Subcutaneous abdominal adipose tissue (tissue), 5 donors: ENCODE results near the gene ZNF180.
A peak's percentile ranks its signal among the peaks of the same experiment; 100 is the strongest.

ENCODE experiments used
- H3K27ac ChIP-seq: one replicate; pipeline ENCODE4 v1.7.0; 2013; ENCODE audit warnings: low read depth, mild to moderate bottlenecking, inconsistent platforms, low read length, moderate library complexity
- H3K27me3 ChIP-seq, 5 donors: one replicate each; pipeline ENCODE4 v1.7.0; 2013; ENCODE audit warnings: low read length in 5 of 5, inconsistent platforms in 1 of 5; ENCODE audit not compliant: control insufficient read depth in 5 of 5, insufficient read depth in 4 of 5
- H3K36me3 ChIP-seq, 5 donors: one replicate each; pipeline ENCODE4 v1.7.0; 2013; ENCODE audit warnings: low read length in 5 of 5; ENCODE audit not compliant: control insufficient read depth in 5 of 5, insufficient read depth in 5 of 5
- H3K4me1 ChIP-seq, 5 donors: one replicate each; pipeline ENCODE4 v1.7.0; 2013; ENCODE audit warnings: low read length in 5 of 5, mild to moderate bottlenecking in 3 of 5, moderate library complexity in 1 of 5; ENCODE audit not compliant: control insufficient read depth in 5 of 5, insufficient read depth in 5 of 5
- H3K4me3 ChIP-seq, 5 donors: one replicate each; pipeline ENCODE4 v1.7.0; 2013; ENCODE audit warnings: low read length in 5 of 5, low read depth in 1 of 5
- H3K9ac ChIP-seq, 5 donors: one replicate each; pipeline ENCODE4 v1.7.0; 2013; ENCODE audit warnings: low read length in 5 of 5, mild to moderate bottlenecking in 4 of 5, moderate library complexity in 3 of 5
- H3K9me3 ChIP-seq, 5 donors: one replicate each; pipeline ENCODE4 v1.7.0; 2013; ENCODE audit warnings: low read length in 5 of 5; ENCODE audit not compliant: control insufficient read depth in 5 of 5
- donor health status: healthy.
- donor health status: healthy.
- donor health status: healthy.
- donor health status: healthy.
- donor health status: healthy.

Gene ZNF180

DNA sequence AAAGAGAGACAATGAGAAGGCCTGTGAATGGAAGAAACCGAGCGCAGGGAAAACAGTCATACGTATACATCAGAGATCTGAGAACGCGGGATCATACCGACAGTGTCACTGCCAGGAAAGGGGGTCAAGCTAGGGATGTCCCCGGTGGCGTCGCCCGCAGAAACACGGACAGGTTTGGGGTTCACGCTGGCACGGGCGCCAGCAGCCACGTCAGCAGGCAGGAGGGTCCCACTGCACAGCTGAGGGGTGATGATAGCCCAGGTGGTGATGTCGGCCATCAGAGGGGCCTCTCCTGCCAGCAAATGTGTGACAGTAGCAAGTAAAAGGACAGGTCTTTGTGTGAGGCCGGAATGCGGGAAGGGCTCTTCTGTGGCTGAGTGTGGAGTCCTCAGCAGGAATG is 48.6 kb downstream of the ZNF180 start:
- H3K27me3 ChIP-seq = peaks cover 0 to 2% (median 0%) of the 10 kb centered on the region in 5 donors
- peak overlapping the region in 2 of 5 donors; percentile 2 to 36 for H3K4me3 ChIP-seq
- no peak overlapping the region for H3K27ac ChIP-seq
- peaks cover 0 to 16% (median 10%) of the 10 kb centered on the region in 5 donors for H3K4me1 ChIP-seq
- no peaks in the 10 kb centered on the region for H3K36me3 ChIP-seq
- no peak overlapping the region for H3K9ac ChIP-seq
- peaks cover 8 to 70% (median 52%) of the 10 kb centered on the region in 5 donors for H3K9me3 ChIP-seq

DNA sequence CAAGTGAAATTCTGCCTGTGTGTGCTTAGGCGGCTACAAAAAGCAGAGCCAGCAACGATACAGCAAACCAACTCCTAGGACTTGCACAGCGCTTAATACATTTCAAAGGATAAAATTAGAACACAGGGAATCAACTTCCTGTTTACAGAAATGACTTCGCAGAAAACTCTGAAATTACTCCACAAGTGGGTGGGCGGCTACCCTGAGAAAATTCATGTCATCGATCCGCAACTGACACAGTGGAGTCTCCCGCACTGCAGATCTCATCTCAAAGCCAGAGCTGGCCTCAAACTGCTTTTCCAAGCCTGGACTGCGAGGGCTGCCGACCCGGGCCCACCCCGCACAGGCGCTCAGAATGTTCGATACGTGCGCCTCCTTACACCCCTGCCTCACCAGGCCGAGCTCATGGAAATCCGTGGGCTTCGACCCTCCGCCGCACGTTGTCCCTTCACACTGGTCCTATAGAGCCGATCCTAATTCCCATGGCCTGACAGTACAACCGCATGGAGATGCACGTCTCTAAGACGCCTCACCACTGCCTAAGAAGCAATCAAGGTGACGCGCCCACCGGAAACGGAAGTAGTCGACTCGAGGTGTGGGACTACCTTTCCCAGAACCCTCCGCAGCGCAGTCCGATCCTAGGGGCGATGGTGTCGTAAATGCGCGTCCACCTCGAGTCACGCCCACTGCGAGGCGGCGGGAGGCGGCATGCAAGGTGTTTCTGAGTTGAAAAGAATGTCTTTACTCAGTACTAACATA is 52.2 kb downstream of the ZNF180 start, which contains the start of gene ZNF229:
Gene ZNF229 (minus strand): TSS at position 557 of the 759 bp plus-strand sequence. CDS start 5,625 bp downstream, outside the sequence.
- Histone ChIP-seq H3K9me3 (peaks cover 12 to 67% (median 55%) of the 10 kb centered on the region in 5 donors), H3K36me3 (peaks cover 0 to 8% (median 3%) of the 10 kb centered on the region in 5 donors), H3K4me1 (peaks cover 0 to 16% (median 10%) of the 10 kb centered on the region in 5 donors), H3K4me3 (peak within 1 kb of the TSS; percentile 79 to 94 (median 87)), H3K9ac (peak within 1 kb of the TSS in 3 of 5 donors; percentile 20 to 54 (median 52)), H3K27ac (peak within 1 kb of the TSS; percentile 14), H3K27me3 (peaks cover 0 to 2% (median 0%) of the 10 kb centered on the region in 5 donors)

DNA sequence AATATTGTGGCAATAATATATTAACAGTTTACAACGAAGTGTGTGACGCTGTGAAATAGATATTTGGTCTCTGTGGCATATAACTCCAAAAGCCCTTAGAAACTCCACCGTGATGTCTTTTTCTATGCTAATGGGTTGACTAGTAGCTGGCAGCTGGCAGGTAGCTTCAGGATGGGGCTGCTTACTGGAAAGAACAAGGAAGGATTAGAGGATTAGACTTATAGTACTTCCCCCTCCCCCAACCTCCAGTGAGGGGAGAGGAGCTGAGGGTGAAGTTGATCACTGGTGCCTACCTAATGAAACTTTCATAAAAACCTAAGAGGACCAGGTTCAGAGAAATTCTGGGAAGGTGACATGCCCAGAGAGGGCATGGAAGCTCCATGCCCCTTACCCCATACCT is 61.9 kb downstream of the ZNF180 start:
- Histone ChIP-seq H3K4me1 (no peaks in the 10 kb centered on the region), H3K27ac (no peak overlapping the region), H3K4me3 (peak overlapping the region in 3 of 5 donors; percentile 12 to 22 (median 16)), H3K27me3 (no peaks in the 10 kb centered on the region), H3K9ac (no peak overlapping the region), H3K9me3 (peaks cover 32 to 79% (median 63%) of the 10 kb centered on the region in 5 donors), H3K36me3 (peaks cover 8 to 22% (median 12%) of the 10 kb centered on the region in 5 donors)

DNA sequence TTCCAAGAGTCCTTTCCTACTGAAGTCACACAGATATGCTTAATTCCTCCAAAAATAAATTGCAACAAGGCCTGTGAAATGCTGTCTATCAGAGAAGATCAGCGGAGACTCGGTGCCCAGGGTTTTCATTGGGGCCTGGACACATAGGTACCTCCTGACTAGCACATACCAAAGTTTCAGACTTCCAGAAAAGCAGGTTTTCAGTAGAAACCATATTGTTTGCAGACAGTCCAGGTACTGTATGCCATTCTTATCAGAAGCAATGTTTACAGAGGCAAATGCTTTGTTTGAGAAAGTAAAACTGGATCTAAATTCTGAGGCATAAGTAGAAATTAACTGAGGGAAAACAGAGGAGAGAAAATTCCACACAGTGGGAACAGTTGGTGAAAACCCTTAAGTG is 64.9 kb downstream of the ZNF180 start:
- peaks cover 30 to 84% (median 62%) of the 10 kb centered on the region in 5 donors for H3K9me3 ChIP-seq
- H3K4me1 ChIP-seq = no peaks in the 10 kb centered on the region
- H3K27ac ChIP-seq = no peak overlapping the region
- peak overlapping the region in 1 of 5 donors; percentile 21 for H3K4me3 ChIP-seq
- H3K9ac ChIP-seq = no peak overlapping the region
- H3K36me3 ChIP-seq = peaks cover 6 to 25% (median 14%) of the 10 kb centered on the region in 5 donors
- H3K27me3 ChIP-seq = no peaks in the 10 kb centered on the region

DNA sequence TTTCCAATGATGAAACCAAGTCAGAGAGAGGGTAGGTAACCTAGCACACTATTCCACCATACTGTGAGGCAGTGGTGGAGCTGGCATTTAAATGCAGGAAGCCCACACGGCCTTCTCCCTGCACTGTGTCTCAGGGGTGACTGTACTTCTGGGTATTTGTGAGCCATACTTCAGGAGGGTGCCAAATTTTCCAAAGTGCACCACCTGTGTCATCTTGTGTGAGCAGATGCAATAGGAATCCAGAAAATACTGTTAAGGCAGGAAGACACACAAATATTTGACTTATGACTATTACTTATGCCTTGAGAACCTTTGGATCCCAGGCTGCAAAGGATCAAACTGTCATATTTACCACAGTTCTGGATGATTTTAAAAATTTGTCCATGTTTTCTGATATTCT is 69.4 kb downstream of the ZNF180 start:
- no peak overlapping the region for H3K9ac ChIP-seq
- H3K4me3 ChIP-seq = peak overlapping the region in 3 of 5 donors; percentile 8 to 39 (median 35)
- H3K36me3 ChIP-seq = peaks cover 21 to 45% (median 23%) of the 10 kb centered on the region in 5 donors
- H3K27me3 ChIP-seq = no peaks in the 10 kb centered on the region
- H3K4me1 ChIP-seq = peaks cover 0 to 4% (median 0%) of the 10 kb centered on the region in 5 donors
- peaks cover 59 to 92% (median 83%) of the 10 kb centered on the region in 5 donors for H3K9me3 ChIP-seq
- H3K27ac ChIP-seq = no peak overlapping the region
